OCI-LY3 (cell line): Measurements from ENCODE around the gene FUT7.

ENCODE experiments used
- EZH2phosphoT487 ChIP-seq: fragments of 200-600 bp; shearing (Covaris generic); IDR thresholded peaks from 2 replicates; pipeline ENCODE4 v1.6.1; 2018; ENCODE audit warnings: antibody characterized with exemption, mixed run types, low read depth
- TF ChIP-seq, protein P1 (sequence below): fragments of 200-600, 300-600 bp; sonication (generic); IDR thresholded peaks from 2 replicates; pipeline ENCODE4 v1.5.1; 2014; ENCODE audit warnings: antibody characterized with exemption, low read length, low read depth

GRCh38 chr9:137022662-137023008 lies 9.3 kb downstream of the FUT7 start:
- TF ChIP-seq, protein P1, sequence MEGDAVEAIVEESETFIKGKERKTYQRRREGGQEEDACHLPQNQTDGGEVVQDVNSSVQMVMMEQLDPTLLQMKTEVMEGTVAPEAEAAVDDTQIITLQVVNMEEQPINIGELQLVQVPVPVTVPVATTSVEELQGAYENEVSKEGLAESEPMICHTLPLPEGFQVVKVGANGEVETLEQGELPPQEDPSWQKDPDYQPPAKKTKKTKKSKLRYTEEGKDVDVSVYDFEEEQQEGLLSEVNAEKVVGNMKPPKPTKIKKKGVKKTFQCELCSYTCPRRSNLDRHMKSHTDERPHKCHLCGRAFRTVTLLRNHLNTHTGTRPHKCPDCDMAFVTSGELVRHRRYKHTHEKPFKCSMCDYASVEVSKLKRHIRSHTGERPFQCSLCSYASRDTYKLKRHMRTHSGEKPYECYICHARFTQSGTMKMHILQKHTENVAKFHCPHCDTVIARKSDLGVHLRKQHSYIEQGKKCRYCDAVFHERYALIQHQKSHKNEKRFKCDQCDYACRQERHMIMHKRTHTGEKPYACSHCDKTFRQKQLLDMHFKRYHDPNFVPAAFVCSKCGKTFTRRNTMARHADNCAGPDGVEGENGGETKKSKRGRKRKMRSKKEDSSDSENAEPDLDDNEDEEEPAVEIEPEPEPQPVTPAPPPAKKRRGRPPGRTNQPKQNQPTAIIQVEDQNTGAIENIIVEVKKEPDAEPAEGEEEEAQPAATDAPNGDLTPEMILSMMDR: no peak
- no peak for TF ChIP-seq EZH2phosphoT487
